Hepatocyte (in vitro differentiated cells): ENCODE results near the gene USP49.
"Not testable (repeated sequence)": the region's sequence is repeated elsewhere in the genome, so short reads cannot be mapped to it uniquely, and the experiment has no call there.

ENCODE experiments used
- EZH2phosphoT487 ChIP-seq: fragments of 200-600 bp; sonication (generic); IDR thresholded peaks from one replicate; pipeline ENCODE4 v1.6.1; 2018; ENCODE audit warnings: antibody characterized with exemption, mild to moderate bottlenecking, low read depth, moderate library complexity; ENCODE audit not compliant: unreplicated experiment, severe bottlenecking
- TF ChIP-seq, protein P1 (sequence below): fragments of 200-600 bp; sonication (generic); IDR thresholded peaks from 2 replicates; pipeline ENCODE4 v1.5.1; 2016; ENCODE audit warnings: antibody characterized with exemption, mild to moderate bottlenecking; ENCODE audit not compliant: poor library complexity

DNA sequence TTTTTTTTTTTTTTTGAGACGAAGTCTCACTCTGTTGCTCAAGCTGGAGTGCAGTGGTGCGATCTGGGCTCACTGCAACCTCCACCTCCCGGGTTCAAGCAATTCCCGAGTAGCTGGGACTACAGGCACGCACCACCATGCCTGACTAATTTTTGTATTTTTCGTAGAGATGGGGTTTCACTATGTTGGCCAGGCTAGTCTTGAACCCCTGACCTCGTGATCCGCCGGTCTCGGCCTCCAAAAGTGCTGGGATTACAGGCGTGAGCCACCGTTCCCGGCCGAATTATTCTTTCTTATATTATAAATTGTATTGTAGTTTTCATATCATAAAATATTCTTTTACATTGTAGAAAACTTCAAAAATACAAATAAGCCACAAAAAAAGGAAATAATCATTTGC, 47.7 kb upstream of the USP49 start:
- not testable (repeated sequence) for TF ChIP-seq EZH2phosphoT487
- TF ChIP-seq, protein P1, sequence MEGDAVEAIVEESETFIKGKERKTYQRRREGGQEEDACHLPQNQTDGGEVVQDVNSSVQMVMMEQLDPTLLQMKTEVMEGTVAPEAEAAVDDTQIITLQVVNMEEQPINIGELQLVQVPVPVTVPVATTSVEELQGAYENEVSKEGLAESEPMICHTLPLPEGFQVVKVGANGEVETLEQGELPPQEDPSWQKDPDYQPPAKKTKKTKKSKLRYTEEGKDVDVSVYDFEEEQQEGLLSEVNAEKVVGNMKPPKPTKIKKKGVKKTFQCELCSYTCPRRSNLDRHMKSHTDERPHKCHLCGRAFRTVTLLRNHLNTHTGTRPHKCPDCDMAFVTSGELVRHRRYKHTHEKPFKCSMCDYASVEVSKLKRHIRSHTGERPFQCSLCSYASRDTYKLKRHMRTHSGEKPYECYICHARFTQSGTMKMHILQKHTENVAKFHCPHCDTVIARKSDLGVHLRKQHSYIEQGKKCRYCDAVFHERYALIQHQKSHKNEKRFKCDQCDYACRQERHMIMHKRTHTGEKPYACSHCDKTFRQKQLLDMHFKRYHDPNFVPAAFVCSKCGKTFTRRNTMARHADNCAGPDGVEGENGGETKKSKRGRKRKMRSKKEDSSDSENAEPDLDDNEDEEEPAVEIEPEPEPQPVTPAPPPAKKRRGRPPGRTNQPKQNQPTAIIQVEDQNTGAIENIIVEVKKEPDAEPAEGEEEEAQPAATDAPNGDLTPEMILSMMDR, result not testable (repeated sequence)
